AG08396 (cell line): ENCODE measurements around the gene FAM3A.

ENCODE experiments used
- DNase-seq: peaks from one replicate; pipeline ENCODE4 v3.0.0; 2012; ENCODE audit warnings: low spot score, mixed read lengths

The FAM3A gene

DNA sequence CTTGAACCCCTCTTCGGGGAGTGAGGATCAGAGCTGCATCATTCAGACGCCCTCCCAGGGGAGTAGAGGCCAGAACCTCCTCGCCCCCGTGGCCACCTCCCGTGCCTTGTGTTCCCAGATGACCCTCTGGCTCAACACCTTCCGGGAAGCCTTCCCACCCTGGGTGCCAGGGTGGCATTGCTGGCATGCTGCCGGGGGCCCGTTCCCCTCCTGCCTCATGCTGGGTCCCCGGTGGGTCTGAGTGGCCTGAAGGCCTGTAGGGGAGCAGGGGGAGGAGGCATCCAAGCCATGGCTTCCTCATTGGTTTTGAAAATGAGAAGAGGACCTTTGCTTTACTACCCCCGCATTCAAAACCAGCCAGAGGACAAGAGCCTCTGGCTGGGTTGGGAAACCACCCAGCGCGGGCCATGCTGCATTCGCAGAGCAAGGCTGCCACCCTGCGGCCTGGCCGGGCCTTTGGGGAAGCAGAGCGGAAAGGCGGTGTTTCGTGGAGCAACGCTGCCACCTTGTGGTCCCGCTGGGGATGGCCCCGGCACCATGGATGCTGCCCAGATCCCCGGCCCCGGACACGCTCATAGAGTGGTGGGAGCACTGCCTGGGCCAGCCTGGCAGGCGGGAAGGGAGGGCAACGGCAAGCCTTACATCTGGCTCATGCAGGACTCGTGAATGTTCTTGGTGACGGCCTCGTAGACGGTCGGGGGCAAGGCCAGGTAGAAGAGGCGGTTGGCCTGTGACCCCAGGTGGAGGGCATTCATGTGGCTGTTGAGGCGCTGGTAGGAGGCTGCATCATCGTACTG lies 18.7 kb upstream of the FAM3A start:
- peak; percentile 91 for DNase-seq

DNA sequence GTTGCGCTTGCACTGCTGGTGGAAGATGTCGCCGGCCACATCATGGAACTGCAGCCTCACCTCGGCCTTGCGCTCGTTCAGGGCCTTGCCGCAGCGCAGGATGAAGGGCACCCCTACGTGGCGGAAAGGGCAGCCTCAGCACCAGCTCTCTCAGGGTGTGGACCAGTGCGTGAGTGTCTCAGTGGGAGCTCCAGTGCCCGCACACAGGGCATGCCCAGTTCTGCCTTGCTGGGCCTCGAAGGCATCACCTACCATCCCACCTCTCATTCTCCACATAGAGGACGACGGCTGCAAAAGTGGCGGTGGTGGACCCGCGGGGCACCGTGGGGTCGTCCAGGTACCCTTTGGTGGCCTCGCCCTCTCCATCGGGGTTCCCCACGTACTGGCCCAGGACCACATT lies 16.7 kb upstream of the FAM3A start:
- DNase-seq = no peak

DNA sequence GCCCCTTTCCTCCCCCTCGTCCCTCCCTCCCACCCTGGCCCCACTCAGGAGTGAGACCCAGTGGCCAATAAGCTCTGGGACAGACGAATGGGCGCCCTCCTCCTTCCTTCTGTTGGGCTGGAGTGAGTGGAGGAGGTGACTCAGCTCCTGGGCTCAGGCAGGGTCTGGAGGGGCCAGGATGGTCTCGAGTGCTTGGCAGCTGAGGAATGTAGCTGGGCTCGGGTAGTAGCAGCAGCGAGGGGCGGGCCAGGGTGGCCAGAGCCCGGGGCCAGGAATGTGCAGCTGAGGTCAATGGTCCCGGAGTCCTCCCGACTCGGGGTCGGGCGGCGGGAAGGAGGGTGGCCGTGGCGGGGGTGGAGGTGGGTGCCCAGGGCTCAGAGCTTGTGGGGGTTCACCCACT lies 15.6 kb upstream of the FAM3A start:
- DNase-seq = no peak

DNA sequence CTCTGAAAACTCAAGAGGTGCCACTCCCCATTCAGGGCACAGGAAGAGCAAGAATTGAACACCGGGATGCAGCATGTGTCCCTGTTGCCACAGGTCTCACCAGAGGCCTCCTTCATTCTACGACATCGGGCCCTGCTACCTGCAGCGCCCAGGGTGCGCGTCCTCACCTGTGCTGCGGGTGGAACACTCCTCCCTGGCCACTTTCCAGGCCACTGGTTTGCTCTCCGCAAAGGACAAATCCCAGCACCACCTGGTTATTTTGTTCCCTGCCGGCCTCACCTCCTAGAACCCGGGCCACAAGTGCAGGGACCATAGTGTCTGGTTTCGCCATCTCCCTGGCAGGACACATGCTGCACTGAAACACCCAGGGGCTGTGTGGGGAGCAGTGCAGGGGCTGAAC lies 14.3 kb upstream of the FAM3A start:
- DNase-seq = no peak

DNA sequence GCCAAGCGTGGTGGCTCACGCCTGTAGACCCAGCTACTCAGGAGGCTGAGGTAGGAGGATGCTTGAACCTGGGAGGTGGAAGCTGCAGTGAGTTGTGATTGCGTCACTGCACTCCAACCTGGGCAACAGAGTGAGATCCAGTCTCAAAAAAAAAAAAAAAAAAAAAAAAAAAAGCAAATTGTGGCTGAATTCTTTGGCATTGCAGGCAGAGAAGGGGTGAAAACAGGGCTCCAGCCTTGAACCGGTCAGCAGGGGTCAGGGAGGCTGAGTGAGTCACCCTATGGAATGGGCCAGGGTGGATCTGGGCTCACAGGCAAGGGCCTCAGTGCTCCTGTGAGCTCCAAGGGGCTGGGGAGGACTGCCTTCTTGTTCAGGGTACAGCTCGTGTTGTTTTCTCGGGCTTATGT lies 13.2 kb upstream of the FAM3A start:
- no peak for DNase-seq

DNA sequence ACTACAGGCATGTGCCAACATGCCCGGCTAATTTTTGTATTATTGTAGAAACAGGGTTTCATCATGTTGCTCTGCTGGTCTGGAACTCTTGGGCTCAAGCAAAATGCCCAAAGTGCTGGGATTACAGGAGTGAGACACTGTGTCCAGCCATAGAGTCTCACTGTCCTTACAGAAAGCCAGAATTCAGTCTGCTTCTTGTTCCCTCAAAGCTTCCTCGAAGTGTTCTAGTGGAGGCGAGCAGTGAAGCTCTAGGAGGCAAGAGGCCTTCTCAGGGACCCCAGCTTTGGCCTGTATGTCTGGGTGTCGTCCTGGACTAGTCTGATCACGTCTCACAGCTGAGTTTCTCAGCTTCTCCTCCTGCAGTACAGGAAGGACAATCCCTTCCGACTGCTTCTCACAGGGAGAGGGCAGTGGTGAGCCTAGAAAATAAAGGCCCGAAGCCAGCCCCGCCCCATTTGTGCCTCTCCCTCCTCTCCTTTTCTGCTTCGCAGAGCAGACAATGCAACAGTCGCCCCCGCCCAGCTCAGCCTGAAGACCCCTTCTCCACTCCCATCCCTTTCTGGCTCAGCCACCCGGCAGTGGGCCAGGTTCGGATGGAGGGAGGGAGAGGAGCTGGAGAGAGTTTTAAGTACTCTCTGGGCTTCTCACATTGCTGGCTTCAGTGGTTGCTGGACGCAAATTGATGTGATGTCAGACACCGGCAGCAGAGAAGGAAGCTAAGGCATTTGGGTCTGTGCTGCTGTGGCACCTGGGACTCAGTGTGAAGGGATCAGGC lies 11.1 kb upstream of the FAM3A start:
- peak; percentile 66 for DNase-seq

DNA sequence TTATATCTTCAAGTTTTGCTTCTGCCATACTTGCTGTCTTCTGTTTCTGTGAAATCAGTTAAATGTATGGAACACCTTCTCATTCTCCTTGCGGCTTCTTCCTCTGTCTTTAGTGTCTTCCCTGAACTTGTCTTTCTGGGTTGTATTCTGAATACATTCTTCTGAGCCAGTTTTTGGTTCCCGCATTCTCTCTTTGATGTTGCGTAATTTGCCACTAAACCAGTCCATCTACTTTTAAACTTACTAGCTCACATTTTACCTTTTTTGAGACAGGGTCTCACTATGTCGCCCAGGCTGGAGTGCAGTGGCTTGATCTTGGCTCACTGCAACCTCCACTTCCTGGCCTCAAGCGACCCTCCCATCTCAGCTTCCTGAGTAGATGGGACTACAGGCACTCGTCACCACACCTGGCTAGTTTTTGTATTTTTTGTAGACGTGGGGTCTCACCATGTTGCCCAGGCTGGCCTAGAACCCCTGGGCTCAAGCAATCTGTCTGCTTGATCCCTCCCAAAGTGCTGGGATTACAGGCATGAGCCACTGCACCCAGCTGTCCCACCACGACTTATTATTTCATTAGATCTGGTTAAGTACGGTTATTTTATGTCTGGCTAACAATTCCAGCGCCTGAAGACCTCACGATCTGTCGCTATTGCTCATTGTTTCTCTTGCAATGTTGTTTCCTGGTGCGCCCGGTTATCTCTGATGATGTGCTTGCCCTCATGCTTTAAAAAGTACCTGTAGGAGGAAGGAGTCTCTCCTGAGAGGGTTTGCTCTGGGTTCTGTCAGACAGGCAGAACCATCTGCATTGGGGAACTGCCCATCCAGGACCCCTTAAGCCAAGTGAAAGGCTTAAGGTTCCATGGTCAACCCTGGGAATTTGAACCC lies 9.8 kb upstream of the FAM3A start:
- no peak for DNase-seq

DNA sequence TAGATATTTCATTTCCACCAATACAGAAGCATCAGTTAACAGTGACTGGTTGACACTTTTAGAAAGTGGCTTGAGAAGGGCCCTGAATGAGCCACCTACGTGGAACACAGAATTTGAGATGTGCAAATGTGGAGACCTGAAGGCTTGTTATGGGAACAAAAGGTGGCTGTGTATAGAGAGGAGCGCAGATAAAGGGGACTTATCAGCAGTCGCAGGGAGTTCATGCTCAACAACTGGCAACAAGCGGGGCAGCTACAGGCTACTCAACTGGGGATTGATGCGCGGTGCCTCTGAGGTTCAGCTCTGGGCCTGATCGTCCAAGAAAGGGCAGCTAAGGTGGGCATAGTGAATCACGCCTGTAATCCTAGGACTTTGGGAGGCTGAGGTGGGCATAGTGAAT lies 3.4 kb upstream of the FAM3A start:
- DNase-seq = no peak

DNA sequence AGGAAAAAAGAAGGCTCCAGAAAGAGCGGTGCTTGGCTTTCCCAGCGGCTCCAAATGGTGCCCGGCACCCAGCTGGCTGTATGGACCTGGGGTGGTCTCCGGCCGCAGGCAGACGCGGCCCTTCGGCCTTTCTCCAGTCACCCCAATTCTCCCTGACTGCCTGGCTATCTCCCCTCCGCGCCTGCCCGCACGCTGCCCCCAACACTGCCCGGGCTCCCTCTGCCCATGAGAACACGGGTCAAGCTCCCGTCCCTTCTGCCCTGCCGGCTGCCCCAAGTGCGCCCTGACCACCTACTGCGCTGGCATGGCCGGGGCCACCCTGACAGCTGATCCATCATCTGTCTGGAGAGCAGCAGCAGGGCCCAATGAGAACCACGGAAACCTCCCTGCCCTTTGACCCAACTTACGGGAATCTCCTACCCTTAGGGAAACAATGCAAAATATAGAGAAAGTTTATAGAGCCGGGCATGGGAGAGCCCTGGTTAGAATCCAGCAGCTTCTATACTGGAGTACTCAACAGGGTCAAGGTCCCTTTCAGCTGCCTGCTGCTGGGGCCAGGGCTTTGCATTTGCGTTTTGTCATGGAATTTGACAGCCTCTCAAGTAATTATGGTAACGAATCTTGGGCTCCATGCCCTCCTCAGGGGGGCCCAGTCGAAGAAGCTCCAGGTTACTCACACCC lies 1.2 kb upstream of the FAM3A start:
- DNase-seq = no peak

DNA sequence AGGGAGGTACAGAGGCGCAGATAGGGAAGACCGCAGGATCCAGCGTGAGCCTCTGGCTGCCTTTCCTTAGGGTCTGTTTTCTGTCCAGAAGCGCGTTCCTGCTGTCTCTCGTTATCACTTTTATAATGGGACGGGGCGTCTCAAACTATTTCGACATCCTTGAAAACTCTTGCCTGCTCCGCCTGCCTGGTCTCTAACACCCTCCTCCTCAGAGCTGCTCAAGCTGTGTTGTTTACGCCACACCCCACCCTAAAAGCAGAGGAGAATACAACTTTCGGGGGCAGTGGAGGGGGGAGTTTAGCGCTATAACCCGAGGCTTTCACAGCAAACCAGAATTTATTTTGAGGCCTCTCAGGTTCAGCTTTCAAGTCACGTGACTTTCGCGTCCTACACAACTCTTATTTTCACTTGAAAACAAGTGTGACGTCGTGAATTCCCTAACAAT lies 646 bp upstream of the FAM3A start:
- no peak for DNase-seq

DNA sequence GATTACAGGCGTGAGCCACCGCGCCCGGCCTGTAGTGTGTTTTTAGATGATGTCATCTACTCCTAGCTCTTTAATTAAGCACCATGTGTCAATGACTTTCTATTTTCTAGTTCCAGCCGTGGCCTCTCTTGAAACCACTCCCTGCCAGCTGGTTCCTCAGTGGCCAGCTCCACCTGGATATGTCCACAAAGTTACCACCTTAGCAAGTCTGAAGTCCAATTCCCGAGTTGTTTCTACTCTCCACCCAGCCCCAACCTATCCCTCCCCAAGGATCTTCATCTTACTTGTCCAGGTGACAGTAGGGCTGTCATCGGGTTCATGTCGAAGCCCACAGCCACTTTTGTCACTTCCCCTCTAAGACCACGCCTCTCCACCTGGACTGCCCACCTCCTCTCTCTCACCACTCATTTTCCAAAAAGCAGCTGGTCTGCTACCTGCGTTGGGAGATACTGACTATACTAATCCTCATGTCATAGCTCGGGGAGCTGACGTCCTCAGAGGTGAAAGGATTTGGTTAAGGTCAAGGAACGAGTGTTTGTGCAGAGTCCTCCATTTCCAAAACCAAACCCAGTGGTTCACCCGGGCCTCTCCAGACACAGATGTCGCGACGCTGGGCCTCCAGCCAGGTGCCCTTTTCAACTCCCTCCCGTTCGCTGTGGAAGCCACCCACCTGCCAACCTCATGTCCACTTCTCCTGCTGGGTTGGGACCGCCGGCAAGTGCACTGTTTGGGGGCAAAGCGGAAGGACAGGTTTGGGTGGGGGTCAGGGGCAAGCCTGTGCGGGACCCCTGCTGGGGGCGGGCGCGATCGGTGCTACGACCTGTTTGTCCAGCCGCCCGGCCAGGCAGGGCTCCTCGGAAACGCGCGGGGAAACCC lies 704 bp downstream of the FAM3A start:
- no peak for DNase-seq

DNA sequence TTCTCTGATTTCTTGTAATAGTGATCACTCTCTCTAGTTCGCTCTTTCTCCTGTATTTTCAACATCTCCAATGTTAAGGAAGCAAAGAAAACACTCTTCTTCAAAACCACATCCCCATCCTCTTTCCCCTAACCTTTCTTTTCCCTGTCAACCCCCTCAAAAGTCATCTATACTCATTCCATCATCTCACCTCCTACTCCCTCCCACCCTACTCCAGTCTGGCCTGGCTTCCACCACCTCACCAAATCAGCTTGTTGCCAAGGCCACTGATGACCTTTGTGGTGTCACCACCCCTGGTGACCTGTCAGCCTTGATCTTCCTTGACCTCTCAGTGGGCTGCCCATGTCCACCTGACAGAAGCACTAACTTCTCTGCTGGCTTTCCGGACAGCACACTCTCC lies 2.3 kb downstream of the FAM3A start:
- no peak for DNase-seq

DNA sequence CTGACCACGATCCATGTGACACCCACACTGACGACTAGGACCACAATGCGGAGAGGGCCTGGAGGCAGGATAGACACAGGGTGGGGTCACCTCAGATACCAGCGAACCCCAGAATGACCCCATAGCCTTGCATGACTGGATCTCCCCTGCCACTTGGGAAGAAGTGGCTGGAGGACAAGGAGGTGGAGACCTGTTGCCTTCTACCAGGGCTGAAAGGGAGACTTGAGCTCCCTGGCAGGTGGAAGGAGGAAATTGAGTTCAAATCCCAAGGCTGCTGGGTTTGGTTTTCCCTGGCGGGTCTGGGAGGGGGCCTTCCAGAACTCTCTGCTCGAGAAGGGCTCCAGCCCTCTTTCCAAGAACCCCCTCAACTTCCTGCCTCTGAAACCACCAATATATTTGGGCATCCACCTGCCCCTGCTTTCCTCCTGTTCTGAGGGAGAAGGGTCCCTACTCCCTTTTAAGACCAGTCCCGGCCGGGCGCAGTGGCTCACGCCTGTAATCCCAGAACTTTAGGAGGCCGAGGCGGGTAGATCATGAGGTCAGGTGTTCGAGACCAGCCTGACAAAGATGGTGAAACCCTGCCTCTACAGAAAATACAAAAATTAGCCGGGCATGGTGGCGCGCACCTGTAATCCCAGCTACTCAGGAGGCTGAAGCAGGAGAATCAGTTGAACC lies 3.0 kb downstream of the FAM3A start:
- DNase-seq = no peak

DNA sequence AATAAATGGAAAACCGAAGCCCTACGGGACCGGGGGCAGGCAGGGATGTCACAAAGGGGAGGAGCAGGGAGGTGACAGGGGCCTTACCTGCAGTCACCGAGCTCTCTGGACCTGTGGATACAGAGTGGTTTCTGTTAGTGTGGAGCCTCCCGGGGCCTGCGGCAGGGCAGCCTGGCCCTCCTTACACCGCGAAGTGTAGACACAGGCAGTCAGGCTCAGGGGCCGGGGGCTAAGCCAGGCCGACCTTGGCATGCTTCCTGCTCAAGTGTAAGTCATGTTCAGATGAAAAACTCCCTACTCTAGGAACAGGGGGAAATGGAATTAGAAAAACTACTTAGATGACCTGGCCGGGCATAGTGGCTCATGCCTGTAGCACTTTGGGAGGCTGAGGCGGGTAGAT lies 4.3 kb downstream of the FAM3A start:
- no peak for DNase-seq

DNA sequence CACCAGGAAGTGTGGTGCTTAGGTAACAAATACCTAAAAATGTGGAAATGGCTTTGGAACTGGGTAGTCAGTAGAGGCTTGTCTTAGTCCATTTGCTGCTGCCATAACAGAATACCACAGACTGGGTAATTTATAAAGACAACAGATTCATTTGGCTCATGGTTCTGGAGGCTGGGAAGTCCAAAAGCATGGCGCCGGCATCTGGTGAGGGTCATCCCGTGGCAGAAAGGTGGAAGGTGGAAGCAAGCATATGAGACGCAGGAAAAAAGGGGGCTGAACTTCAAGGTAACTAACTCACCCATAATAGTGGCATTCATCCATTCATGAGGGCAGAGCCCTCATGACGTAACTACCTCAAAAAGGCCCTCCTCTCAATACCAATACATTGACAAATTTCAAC lies 6.6 kb downstream of the FAM3A start:
- no peak for DNase-seq

DNA sequence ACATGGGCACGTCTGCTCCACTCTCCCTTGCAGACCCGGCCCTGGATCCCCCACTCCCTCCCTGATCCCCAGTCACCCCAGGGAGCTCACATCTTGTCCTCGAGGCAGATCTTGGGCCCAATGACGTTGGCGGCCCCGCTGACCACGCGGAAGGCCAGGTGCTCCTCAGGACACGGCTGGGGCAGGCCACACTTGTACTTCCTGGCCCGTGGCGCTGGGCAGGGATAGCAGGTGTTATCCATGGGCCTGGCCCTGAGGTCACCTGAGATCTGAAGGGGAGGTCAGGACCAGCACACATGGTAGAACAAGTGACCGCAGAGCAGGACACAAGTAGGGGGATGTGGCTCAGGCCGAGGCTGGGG lies 7.7 kb downstream of the FAM3A start:
- no peak for DNase-seq

DNA sequence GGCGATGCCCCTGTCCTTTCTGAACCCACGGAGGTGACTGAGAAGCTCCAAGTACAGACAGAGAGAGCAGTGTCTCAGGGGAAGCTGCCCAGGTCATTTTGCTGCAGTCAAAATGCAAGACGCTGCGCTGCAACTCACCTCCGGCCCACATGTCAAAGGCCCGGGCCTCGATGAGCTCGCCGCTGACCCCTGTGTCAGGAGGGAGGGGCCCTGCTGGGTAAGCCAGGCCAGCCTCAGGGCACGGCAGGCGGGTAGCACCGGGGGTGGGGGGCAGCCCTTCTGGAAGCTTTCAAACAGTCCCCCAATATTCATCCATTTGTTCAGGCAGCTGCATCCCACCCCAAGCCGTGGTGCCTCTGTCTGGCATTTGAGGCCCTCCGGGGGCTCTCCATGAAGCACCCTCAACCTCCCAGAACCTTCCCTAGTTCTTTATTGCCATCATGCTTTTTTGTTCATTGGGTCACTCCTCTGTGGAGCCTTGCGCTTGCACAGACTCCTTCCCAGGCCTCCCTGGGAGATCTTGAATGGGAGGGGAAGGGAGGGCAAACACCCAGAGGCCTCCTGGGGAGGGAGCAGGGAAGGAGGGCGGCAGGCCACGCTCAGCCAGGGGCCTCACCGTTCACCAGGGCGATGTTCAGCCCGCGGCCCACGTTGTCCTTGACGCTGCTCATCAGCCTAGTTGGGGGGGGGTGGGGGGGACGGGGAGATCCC lies 8.2 kb downstream of the FAM3A start:
- no peak for DNase-seq

DNA sequence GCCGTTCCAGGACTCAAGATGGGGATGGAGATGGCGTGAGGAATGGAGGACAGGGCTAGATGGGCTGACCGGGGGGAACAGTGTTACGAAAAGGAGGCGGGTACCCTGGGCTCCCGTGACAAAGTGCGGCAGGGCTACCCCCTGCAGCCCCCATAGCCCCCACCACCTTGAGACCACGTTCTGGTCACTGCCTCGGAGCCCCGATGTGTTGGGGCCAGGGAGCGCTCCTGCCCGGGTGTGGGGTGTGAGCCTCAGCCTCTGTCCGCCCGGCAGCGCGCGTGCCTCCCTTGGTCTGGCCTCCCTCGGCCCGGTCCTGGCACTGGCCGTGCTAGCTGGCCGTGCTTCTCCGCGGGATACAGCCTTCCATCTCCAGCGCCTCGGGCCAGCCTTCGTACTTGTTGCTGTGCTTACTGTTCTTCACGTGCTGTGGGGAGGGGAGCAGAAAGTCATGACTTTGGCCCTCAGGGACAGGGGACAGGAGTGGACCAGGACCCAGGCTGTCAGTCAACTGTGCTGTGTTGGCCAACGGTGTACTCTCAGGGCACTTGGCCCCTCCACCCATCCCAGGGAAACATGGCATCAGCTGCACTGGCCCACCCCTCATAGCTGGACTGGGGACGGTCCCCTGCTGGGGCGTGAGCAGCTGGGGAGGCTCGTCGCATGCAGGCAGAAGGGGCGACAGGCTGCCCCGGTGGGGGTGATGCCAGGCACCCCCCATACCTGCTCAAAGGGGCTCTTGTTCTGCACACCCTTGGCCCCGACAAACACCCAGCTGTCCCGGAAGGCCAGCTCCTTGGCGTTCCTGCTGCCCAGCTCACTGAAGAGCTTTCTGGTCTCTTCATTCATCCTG lies 9.3 kb downstream of the FAM3A start:
- no peak for DNase-seq

DNA sequence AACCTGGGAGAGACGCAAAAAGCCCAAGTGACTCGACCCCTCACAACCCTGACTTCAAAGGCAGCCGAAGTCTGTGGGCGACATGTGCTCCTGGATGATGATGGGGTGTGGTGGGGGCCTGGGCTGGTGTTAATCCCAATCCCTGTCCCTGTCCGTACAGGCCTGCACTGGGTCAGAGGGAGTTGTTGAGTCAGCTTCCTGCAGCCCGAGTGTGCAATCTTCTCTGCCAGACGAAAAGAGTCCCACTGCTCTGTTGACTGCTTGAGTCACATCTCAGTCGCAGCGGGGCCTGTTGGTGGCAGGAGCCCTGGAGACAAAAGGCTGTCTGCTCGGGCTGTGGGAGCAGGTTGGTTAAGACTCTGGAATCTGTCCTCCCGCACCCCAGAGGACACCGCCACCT lies 10.3 kb downstream of the FAM3A start:
- peak; percentile 29 for DNase-seq
